ENCODE data around the gene SUGCT. TPM values are rescaled to one million over a fixed set of nuclear protein-coding genes. Genes with fewer than 3 reads are reported as not detected.

Gene SUGCT
- total and polyA plus RNA-seq, 2 of the 8 experiments (the other 6 are each of a cell fraction or from before 2014, with no cell fraction given), result 2.8 to 5.4 TPM

GRCh38 chr7:40205992-40206391 is 71.2 kb downstream of the SUGCT start (continued):
- TF ChIP-seq CHD7 (IDR thresholded peaks at IDR 0.05; ENCODE audit: insufficient replicate concordance, low read length) (no peak), EZH2 (IDR thresholded peaks at IDR 0.05; ENCODE audit: low read depth, low read length, severe bottlenecking) (no peak), CEBPB (IDR thresholded peaks at IDR 0.05; ENCODE audit: low read depth, low read length) (no peak), KDM1A (IDR thresholded peaks at IDR 0.05; ENCODE audit: borderline replicate concordance, low read length) (no peak)
